Measurements from ENCODE around the gene SOWAHB.
"Not testable (repeated sequence)": the region's sequence is repeated elsewhere in the genome, so short reads cannot be mapped to it uniquely, and the experiment has no call there.

SOWAHB gene

DNA sequence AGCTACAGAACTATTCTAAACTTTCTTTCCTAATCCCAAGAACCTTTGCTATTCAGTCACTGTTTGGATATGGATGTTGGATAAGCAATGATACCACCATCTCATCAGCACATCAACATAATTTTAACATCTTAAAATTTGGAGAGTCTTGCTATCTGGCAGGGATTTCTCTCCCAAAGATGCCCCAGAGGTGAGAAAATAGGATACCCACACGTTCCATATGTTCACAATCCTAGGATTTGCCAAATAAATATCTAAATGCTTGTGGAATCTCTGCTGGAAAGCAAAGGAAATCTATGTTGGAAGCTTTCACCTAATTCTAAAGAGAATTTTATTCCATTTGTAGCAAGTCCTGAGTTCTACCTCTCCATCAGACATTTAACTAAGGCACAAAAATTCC, 24.4 kb downstream of the SOWAHB start:
- H3K27ac ChIP-seq: no peak overlapping the region
- H3K36me3 ChIP-seq: no peaks in the 10 kb centered on the region
- no peak overlapping the region for H3K4me3 ChIP-seq
- DNase-seq: no peak
- no peaks in the 10 kb centered on the region for H3K27me3 ChIP-seq
- no peaks in the 10 kb centered on the region for H3K9me3 ChIP-seq
- H3K4me1 ChIP-seq: no peaks in the 10 kb centered on the region
- TF ChIP-seq CTCF (IDR thresholded peaks at IDR 0.05): no peak
- intact Hi-C loops (cut with DNase I; ENCODE audit: low total_unique reads): no loop called here

DNA sequence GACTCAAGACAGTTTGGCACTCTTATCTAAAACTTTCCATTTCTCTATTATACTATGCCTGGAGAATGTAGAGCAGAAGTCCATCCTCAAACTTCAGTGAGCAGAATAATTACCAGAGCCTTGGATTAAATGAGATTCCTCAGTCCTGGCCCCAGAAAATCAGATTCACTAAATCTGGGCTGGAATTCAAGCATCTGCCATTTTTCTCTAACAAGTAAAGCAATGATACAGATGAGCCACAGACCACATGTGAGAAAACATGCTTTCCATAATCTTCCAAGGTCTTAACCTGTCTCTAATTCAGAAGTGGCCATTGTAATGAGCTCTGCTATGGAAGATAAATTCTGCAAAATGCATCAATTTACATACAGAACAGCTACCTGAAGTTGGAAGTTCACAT, 25.4 kb downstream of the SOWAHB start:
- intact Hi-C loops (cut with DNase I; ENCODE audit: low total_unique reads): no loop called here
- no peaks in the 10 kb centered on the region for H3K27me3 ChIP-seq
- DNase-seq: no peak
- TF ChIP-seq CTCF (IDR thresholded peaks at IDR 0.05): no peak
- H3K4me3 ChIP-seq: no peak overlapping the region
- H3K4me1 ChIP-seq: no peaks in the 10 kb centered on the region
- H3K36me3 ChIP-seq: no peaks in the 10 kb centered on the region
- H3K27ac ChIP-seq: no peak overlapping the region
- H3K9me3 ChIP-seq: no peaks in the 10 kb centered on the region

GRCh38 chr4:76868780-76869179, 29.2 kb downstream of the SOWAHB start:
- DNase-seq; H3K4me3 ChIP-seq; H3K9me3 ChIP-seq; intact Hi-C loops (cut with DNase I; ENCODE audit: low total_unique reads); H3K4me1 ChIP-seq; H3K27me3 ChIP-seq; H3K36me3 ChIP-seq; H3K27ac ChIP-seq: not testable (repeated sequence)

DNA sequence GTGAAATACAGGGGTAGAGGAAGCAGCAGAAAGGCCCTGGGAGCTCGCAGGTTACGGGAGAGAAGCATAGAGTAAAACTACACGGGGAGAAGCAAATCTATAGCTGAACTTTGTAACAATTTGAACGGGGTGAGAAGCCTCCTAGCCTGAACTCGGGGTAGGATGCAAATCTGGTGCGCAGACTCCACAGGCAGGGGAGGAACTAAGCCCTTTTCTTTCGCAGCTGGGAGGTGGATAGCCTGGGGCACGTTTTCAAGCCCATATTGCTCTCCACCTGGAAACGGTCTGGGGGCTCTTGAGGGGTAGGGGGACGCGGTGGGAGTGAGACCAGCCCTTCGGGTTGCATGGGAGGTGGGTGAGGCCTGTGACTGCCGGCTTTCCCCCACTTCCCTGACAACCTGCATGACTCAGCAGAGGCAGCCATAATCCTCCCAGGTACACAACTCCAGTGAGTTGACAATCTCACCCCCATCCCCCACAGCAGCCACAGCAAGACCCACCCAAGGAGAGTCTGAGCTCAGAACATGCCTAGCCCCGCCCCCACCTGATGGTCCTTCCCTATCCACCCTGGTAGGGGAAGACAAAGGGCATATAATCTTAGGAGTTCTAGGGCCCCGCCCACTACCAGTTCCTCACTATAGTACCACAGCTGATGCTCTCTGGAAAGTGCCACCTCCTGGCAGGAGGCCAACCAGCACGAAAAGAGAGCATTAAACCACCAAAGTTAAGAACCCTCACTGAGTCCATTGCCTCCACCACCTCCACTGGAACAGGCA, 29.9 kb downstream of the SOWAHB start:
- no peak overlapping the region for H3K4me3 ChIP-seq
- intact Hi-C loops (cut with DNase I; ENCODE audit: low total_unique reads): no loop called here
- H3K36me3 ChIP-seq: no peaks in the 10 kb centered on the region
- H3K27me3 ChIP-seq: no peaks in the 10 kb centered on the region
- H3K4me1 ChIP-seq: no peaks in the 10 kb centered on the region
- DNase-seq: no peak
- H3K9me3 ChIP-seq: no peaks in the 10 kb centered on the region
- H3K27ac ChIP-seq: no peak overlapping the region
- TF ChIP-seq CTCF (IDR thresholded peaks at IDR 0.05): no peak

- Histone ChIP-seq H3K36me3 (no peaks in the 10 kb centered on the region), H3K4me1 (no peaks in the 10 kb centered on the region), H3K4me3 (no peak overlapping the region), H3K9me3 (no peaks in the 10 kb centered on the region), H3K27me3 (no peaks in the 10 kb centered on the region), H3K27ac (no peak overlapping the region)
- no peak for TF ChIP-seq CTCF (IDR thresholded peaks at IDR 0.05)
- intact Hi-C loops (cut with DNase I; ENCODE audit: low total_unique reads): no loop called here
- DNase-seq: no peak
These were observed 30.6 kb downstream of the SOWAHB start for GRCh38 chr4:76867377-76867776.

DNA sequence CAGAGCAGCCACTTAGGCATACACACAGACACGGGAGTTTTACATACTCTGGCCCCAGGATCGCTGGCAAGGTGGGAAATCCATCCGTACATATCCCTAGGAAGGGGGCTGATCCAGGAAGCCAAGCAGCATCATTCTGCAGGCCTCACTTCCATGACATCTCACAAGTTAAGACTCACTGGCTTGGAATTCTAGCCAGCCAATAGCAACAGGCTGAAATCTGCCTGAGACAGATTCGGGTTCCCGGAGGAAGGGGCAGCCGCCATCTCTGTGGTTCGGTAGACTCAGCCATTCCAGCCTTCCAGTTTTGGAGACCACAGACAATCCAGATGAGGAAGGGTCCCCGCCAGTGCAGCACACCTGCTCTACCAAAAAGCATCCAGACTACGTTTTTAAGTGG, 31.3 kb downstream of the SOWAHB start:
- Histone ChIP-seq H3K27me3 (no peaks in the 10 kb centered on the region), H3K9me3 (no peaks in the 10 kb centered on the region), H3K27ac (no peak overlapping the region), H3K4me3 (no peak overlapping the region), H3K4me1 (no peaks in the 10 kb centered on the region), H3K36me3 (no peaks in the 10 kb centered on the region)
- intact Hi-C loops (cut with DNase I; ENCODE audit: low total_unique reads): no loop called here
- TF ChIP-seq CTCF (IDR thresholded peaks at IDR 0.05): no peak
- no peak for DNase-seq
